Eye (tissue), 1 donor: ENCODE results near the gene SPG21.
"Not testable (repeated sequence)": the region's sequence is repeated elsewhere in the genome, so short reads cannot be mapped to it uniquely, and the experiment has no call there.

ENCODE experiments used
- DNase-seq: peaks from one replicate; pipeline ENCODE4 v3.0.0-alpha.2; 2015

SPG21 gene

DNA sequence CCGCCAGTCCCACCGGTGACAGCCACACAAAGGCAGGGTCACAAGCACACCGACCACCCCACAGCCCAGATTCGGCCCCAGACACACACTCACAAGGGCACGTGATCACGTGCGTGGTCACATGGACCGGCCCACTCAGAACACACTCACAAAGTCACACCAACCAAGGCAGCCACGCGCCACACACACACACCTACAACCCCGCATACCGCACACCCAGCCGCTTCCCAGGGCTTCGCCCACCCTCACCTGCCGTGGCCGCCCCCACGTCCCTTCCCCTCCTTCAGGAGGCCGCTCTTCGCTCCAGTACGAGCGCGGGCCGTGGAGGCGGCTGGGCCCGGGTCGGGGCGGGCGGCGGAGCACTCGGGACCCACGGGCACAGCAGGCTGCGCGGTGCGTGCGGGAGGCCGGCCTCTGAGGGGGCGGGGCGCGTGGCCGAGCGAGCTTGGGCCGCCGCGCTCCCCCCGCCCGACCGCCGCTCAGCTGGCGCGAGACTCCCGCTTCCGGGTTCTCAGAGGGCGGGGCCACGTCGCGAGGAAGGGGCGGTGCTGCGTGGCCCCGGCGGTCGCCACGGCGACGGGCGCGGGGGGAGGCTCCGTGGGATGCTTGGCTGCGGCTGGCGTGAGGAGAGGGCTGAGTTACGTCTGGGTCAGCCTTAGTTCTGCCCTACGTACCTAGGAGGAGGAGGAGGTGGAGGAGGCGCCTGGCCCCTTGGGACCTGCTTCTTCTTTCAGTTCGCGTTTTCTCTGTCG lies at the start of gene SPG21:
Gene SPG21 (minus strand): TSS at position 499 of the 752 bp plus-strand sequence. CDS start 6,345 bp downstream, outside the sequence.
- peak; percentile 96 for DNase-seq

GRCh38 chr15:65038836-65039235 lies 49.1 kb upstream of the SPG21 start:
- DNase-seq: peak; percentile 67

GRCh38 chr15:65038428-65038827 lies 48.7 kb upstream of the SPG21 start:
- DNase-seq: no peak

DNA sequence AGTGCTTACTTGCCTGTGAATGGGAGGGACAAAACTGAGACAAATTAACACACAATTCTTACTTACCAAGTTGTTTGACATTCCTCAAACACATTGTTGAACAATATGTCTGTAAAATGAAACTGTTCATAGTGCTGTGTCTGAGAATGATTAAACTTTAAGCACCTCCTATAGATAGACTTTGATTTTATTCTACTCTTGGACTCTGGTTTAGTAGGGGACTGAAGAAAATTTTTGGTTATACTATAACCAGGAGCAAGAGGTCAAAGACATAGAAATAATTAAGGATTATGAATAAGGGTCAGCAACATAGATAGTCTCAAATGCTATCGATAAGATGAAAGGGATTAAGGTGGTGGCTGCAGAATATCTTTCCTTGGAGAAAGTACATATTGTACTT lies 47.6 kb upstream of the SPG21 start:
- no peak for DNase-seq

DNA sequence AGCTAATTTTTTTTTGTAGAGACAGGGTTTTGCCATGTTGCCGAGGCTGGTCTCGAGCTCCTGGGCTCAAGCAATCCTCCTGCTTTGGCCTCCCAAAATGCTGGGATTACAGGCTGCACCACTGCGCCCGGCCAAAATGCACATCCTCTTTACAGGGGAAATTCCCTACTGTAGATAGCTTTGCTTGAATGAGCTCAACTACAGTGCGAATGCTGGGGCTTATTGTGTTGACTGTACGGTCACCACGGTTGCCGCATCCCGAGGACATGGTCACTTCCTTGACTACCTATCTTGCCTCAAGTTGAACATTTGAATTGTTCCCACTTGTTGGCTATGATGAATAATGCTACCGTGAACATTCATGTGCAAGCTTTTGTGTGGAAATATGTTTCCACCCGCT lies 45.0 kb upstream of the SPG21 start:
- DNase-seq: no peak

- DNase-seq: peak; percentile 69
Observed at GRCh38 chr15:65033659-65034269, 44.0 kb upstream of the SPG21 start.

DNA sequence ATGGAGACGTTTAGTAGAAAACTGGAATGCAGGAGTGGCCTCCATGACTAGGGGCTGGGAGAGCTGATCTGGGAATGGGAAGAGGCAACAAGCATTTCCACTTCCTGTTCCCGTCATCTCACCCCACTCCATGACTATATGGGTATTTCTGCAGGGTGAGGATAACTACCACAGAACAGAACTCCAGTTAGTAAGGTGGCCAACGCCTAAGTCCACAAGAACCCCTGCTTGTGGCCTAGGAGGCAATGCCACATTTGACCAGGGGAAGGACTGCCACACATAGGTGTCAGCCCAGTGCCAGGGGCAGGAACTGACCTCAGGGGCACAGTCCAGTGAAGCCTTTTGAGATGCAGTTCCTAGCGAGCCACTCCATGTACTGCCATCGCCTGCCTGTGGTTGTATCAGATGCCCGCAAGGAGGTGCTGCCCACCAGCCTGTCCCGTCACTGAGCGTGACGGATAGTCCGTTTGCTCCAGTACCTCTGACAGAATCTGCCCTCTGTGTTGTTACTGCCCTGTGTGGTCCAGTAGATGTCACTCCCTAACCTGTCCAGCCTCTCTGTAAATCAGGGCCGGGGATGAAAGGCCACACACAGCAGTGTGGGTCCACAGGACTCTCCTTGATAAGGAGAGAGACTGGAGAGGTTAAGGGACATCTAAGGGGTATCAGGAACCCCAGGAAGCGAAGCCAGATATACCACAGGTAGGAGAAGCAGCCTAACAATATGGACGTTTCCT lies 43.3 kb upstream of the SPG21 start:
- peak; percentile 82 for DNase-seq

GRCh38 chr15:65029736-65030208 lies 40.1 kb upstream of the SPG21 start:
- DNase-seq: no peak

- peak; percentile 95 for DNase-seq
Observed at GRCh38 chr15:65028921-65029735, 39.4 kb upstream of the SPG21 start, which contains the start of gene MTFMT. TSS of gene MTFMT (minus strand) at chr15:65029639. CDS start at chr15:65029613, 26 bp downstream.

GRCh38 chr15:65028338-65028737 lies 38.6 kb upstream of the SPG21 start:
- no peak for DNase-seq

DNA sequence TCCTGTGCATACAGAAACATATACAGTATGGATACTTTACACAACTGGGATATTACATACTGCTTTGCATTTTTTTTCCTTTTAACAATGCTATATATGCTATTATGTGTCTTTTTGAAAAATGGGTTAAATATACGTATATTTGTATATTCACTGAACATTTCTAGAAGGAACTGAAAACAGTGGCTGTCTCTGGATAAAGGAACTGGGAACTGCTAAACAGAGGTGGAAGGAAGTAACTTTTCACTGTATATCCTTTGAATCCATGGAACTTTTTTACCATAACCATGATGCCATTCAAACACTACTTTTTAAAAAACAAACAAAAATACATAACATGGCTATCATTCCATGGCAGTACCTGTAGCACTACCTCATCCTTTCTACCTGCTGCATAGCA lies 37.9 kb upstream of the SPG21 start:
- no peak for DNase-seq

DNA sequence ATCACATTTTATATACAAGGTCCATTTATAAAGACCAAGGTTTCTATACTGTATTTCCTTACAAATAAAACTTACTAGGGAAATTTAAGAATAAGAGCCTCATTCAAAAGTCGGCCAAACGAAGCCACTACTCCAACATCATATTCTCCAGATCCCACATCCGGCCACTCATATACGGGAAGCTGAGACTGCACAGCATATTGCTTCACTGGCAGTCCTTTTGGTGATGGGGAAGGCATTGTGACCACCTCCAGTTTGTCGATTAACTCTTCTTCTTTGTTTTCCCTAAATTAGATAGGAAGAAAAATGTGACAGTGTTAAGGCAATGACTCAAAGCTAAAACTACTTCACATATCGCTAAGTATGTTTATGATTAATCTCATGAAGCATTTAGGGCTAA lies 37.0 kb upstream of the SPG21 start:
- DNase-seq: no peak

- no peak for DNase-seq
Observed at GRCh38 chr15:65021488-65021887, 31.8 kb upstream of the SPG21 start.

GRCh38 chr15:65020419-65020818 lies 30.7 kb upstream of the SPG21 start:
- DNase-seq: no peak

- not testable (repeated sequence) for DNase-seq
Observed at GRCh38 chr15:65011198-65011597, 21.5 kb upstream of the SPG21 start.

DNA sequence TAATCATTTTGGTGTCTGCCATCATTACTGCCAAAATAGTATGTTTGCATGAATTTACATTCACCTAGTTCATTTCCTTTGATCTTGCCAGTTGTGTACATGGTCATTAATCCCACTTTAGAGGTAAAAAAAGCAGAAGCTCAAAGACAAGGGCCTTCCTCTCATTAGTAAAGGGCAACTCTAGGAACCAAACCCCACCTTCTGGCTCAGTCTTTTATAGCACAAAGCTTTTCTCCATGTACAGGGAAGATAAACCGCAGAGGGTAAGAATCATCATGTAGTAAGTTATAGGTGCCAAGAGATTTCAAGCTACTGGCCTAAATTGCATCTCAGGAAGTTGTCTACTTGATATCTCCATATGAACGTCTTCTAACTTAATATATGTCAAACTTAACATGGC lies 19.3 kb upstream of the SPG21 start:
- no peak for DNase-seq

DNA sequence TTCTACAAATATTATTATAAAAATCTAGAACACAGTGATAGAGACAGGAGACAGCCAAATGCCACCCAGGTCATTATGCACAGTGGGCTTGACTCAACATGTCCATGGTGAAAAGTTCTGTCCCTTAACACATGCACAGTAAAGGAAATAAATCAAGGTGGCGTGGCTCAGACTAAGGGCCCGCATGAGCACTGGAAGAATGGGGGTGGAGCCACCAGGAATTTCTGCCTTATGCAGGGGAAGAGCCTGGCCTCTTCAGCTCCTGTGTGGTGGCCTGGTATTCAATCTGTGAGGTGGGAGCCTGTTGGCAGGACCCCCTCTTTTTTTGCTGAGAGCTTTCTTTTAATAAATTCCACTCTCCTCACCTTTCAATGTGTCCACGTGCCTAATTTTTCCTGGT lies 17.2 kb upstream of the SPG21 start:
- no peak for DNase-seq

GRCh38 chr15:65004993-65005392 lies 15.3 kb upstream of the SPG21 start:
- no peak for DNase-seq

- DNase-seq: no peak
Observed at GRCh38 chr15:64997745-64998375, 8.1 kb upstream of the SPG21 start.

DNA sequence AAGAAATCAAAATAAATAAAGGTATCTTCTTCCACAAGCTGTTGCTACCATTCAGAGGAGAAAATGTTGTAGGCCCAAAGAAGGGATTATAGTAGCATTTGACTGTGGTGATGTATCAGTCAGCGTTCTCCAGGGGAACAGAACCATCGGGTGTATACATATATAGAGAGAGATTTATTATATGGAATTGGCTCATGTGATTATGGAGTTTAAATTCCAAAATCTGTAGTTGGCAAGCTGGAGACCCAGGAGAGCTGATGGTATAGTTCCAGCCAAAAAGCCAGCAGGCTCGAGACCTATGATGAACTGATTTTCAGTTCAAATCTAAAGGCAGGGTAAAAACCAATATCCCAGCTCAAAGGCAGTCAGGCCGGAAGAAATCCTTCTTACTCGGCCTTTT lies 7.4 kb upstream of the SPG21 start:
- DNase-seq: no peak

GRCh38 chr15:64993290-64993689 lies 3.6 kb upstream of the SPG21 start:
- DNase-seq: no peak

- DNase-seq: peak; percentile 59
Observed at GRCh38 chr15:64991536-64992135, 1.9 kb upstream of the SPG21 start.
